Measurements from ENCODE around the gene ASIC4.

ASIC4 gene

GRCh38 chr2:219480004-219480403 is 34.3 kb upstream of the ASIC4 start:
- DNase-seq (ENCODE audit: low read depth) = no peak
- no peak for TF ChIP-seq CTCF (conservative IDR thresholded peaks at IDR 0.05; ENCODE audit: control insufficient read depth, insufficient read depth, low read depth, low read length)
- no peak overlapping the region for H3K4me3 ChIP-seq (ENCODE audit: control insufficient read depth, low read depth, low read length)

- no peak for DNase-seq (ENCODE audit: low read depth)
- no peak overlapping the region for H3K4me3 ChIP-seq (ENCODE audit: control insufficient read depth, low read depth, low read length)
- TF ChIP-seq CTCF (conservative IDR thresholded peaks at IDR 0.05; ENCODE audit: control insufficient read depth, insufficient read depth, low read depth, low read length) = no peak
These were observed 31.4 kb upstream of the ASIC4 start for GRCh38 chr2:219482674-219483405.

- TF ChIP-seq CTCF (conservative IDR thresholded peaks at IDR 0.05; ENCODE audit: control insufficient read depth, insufficient read depth, low read depth, low read length) = no peak
- no peak for DNase-seq (ENCODE audit: low read depth)
- H3K4me3 ChIP-seq (ENCODE audit: control insufficient read depth, low read depth, low read length) = no peak overlapping the region
These were observed 30.6 kb upstream of the ASIC4 start for GRCh38 chr2:219483451-219484342.

DNA sequence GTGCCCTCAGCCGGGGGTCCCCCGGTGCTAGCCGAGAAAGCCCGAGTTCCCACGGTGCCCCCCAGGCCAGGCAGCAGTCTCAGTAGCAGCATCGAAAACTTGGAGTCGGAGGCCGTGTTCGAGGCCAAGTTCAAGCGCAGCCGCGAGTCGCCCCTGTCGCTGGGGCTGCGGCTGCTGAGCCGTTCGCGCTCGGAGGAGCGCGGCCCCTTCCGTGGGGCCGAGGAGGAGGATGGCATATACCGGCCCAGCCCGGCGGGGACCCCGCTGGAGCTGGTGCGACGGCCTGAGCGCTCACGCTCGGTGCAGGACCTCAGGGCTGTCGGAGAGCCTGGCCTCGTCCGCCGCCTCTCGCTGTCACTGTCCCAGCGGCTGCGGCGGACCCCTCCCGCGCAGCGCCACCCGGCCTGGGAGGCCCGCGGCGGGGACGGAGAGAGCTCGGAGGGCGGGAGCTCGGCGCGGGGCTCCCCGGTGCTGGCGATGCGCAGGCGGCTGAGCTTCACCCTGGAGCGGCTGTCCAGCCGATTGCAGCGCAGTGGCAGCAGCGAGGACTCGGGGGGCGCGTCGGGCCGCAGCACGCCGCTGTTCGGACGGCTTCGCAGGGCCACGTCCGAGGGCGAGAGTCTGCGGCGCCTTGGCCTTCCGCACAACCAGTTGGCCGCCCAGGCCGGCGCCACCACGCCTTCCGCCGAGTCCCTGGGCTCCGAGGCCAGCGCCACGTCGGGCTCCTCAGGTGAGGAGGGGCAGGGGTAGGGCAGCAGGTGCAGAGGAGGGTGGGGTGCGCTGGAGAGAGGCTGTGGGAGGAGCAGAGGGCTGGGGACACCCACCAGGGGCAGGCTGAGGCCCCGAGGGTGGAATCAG is 29.7 kb upstream of the ASIC4 start:
- no peak overlapping the region for H3K4me3 ChIP-seq (ENCODE audit: control insufficient read depth, low read depth, low read length)
- DNase-seq (ENCODE audit: low read depth) = no peak

GRCh38 chr2:219485201-219485580 is 29.1 kb upstream of the ASIC4 start:
- no peak overlapping the region for H3K4me3 ChIP-seq (ENCODE audit: control insufficient read depth, low read depth, low read length)
- TF ChIP-seq CTCF (conservative IDR thresholded peaks at IDR 0.05; ENCODE audit: control insufficient read depth, insufficient read depth, low read depth, low read length) = no peak
- no peak for DNase-seq (ENCODE audit: low read depth)

More for the DNA sequence above, 29.7 kb upstream of the ASIC4 start:
- TF ChIP-seq CTCF (conservative IDR thresholded peaks at IDR 0.05; ENCODE audit: control insufficient read depth, insufficient read depth, low read depth, low read length) = no peak

DNA sequence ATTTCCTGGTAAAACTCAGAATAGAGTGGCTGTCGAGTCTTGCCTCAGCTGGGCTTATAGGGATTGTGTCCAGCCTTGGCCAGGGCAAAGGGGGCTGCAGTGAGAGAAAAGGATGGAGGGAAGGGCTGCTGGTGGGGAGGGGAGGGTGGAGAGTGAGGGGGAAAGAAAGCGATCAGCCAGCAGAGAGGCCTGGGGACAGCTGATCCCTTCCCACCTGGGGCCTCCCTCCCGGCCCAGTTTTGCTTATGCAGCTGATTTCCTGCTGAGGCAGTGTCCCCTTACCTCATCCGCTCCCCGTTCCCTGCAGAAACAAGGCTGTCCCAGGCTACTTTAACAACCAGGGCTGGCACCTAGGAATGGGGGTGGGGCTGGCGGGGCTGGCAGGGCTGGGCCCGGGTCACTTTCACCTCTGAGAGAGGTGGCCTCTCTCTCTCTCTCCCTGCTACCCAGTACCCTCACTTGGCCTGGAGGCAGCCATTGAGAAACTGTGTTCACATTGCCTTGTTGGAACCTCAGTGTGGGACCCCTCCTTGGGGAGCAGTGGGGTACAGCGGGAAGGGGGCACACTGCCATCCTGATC is 27.8 kb upstream of the ASIC4 start:
- no peak for TF ChIP-seq CTCF (conservative IDR thresholded peaks at IDR 0.05; ENCODE audit: control insufficient read depth, insufficient read depth, low read depth, low read length)
- H3K4me3 ChIP-seq (ENCODE audit: control insufficient read depth, low read depth, low read length) = no peak overlapping the region
- DNase-seq (ENCODE audit: low read depth) = no peak
